ENCODE measurements around the gene PI4K2B.

PI4K2B gene

GRCh38 chr4:25299476-25300203 lies 65.8 kb downstream of the PI4K2B start:
- no peak overlapping the region for H2AFZ ChIP-seq (ENCODE audit: low read length)
- H3K36me3 ChIP-seq (ENCODE audit: insufficient read depth, low read length), result no peaks in the 10 kb centered on the region
- no peaks in the 10 kb centered on the region for H3K79me2 ChIP-seq (ENCODE audit: insufficient read depth, low read length)
- no peaks in the 10 kb centered on the region for H3K9me3 ChIP-seq (ENCODE audit: insufficient read depth, low read depth, low read length)
- no peak overlapping the region for H3K4me3 ChIP-seq (ENCODE audit: low read length, poor library complexity, severe bottlenecking)
- no peak overlapping the region for H3K9ac ChIP-seq (ENCODE audit: low read depth, low read length, poor library complexity, severe bottlenecking)
- no peaks in the 10 kb centered on the region for H3K9me2 ChIP-seq (replicated peaks; ENCODE audit: low read depth, low read length)
- no peaks in the 10 kb centered on the region for H4K20me1 ChIP-seq (ENCODE audit: insufficient read depth, low read length, poor library complexity, severe bottlenecking)
- no peaks in the 10 kb centered on the region for H3K27me3 ChIP-seq (ENCODE audit: insufficient read depth, low read length, poor library complexity, severe bottlenecking)
- no peaks in the 10 kb centered on the region for H3F3A ChIP-seq (ENCODE audit: low read depth)
- no peaks in the 10 kb centered on the region for H3K4me1 ChIP-seq (ENCODE audit: insufficient read depth, low read length, poor library complexity, severe bottlenecking)
- no peak for TF ChIP-seq EZH2phosphoT487 (IDR thresholded peaks at IDR 0.05; ENCODE audit: borderline replicate concordance)
- TF ChIP-seq, protein P1, sequence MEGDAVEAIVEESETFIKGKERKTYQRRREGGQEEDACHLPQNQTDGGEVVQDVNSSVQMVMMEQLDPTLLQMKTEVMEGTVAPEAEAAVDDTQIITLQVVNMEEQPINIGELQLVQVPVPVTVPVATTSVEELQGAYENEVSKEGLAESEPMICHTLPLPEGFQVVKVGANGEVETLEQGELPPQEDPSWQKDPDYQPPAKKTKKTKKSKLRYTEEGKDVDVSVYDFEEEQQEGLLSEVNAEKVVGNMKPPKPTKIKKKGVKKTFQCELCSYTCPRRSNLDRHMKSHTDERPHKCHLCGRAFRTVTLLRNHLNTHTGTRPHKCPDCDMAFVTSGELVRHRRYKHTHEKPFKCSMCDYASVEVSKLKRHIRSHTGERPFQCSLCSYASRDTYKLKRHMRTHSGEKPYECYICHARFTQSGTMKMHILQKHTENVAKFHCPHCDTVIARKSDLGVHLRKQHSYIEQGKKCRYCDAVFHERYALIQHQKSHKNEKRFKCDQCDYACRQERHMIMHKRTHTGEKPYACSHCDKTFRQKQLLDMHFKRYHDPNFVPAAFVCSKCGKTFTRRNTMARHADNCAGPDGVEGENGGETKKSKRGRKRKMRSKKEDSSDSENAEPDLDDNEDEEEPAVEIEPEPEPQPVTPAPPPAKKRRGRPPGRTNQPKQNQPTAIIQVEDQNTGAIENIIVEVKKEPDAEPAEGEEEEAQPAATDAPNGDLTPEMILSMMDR (conservative IDR thresholded peaks at IDR 0.05; ENCODE audit: low read length), result no peak
- H3K4me2 ChIP-seq (ENCODE audit: low read depth, low read length, poor library complexity, severe bottlenecking), result no peak overlapping the region

- H3K79me2 ChIP-seq (ENCODE audit: insufficient read depth, low read length), result no peaks in the 10 kb centered on the region
- H3K9ac ChIP-seq (ENCODE audit: low read depth, low read length, poor library complexity, severe bottlenecking), result no peak overlapping the region
- H3F3A ChIP-seq (ENCODE audit: low read depth), result no peaks in the 10 kb centered on the region
- no peaks in the 10 kb centered on the region for H4K20me1 ChIP-seq (ENCODE audit: insufficient read depth, low read length, poor library complexity, severe bottlenecking)
- no peaks in the 10 kb centered on the region for H3K36me3 ChIP-seq (ENCODE audit: insufficient read depth, low read length)
- H2AFZ ChIP-seq (ENCODE audit: low read length), result no peak overlapping the region
- TF ChIP-seq EZH2phosphoT487 (IDR thresholded peaks at IDR 0.05; ENCODE audit: borderline replicate concordance), result no peak
- TF ChIP-seq, protein P1 (conservative IDR thresholded peaks at IDR 0.05; ENCODE audit: low read length), result no peak
- no peaks in the 10 kb centered on the region for H3K9me3 ChIP-seq (ENCODE audit: insufficient read depth, low read depth, low read length)
- no peaks in the 10 kb centered on the region for H3K4me1 ChIP-seq (ENCODE audit: insufficient read depth, low read length, poor library complexity, severe bottlenecking)
- no peaks in the 10 kb centered on the region for H3K9me2 ChIP-seq (replicated peaks; ENCODE audit: low read depth, low read length)
- no peaks in the 10 kb centered on the region for H3K27me3 ChIP-seq (ENCODE audit: insufficient read depth, low read length, poor library complexity, severe bottlenecking)
- no peak overlapping the region for H3K4me3 ChIP-seq (ENCODE audit: low read length, poor library complexity, severe bottlenecking)
- H3K4me2 ChIP-seq (ENCODE audit: low read depth, low read length, poor library complexity, severe bottlenecking), result no peak overlapping the region
These were observed 67.6 kb downstream of the PI4K2B start for GRCh38 chr4:25301471-25301870.

DNA sequence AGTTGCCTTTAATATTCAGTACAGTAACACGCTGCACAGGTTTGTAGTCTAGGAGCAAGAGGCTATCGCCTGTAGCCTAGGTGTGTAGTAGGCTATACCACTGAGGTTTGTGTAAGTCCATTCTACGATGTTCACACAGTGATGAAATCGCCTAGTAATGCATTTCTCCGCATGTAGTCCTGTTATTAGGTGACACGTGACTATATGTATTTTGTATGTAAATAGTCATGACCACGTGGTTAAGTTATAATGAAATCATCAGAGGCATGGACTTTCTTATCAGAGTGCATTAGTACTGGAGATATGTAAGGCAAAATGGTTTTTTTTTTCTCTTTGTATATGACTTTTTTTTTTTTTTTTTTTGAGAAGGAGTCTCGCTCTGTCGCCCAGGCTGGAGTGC lies 68.8 kb downstream of the PI4K2B start:
- TF ChIP-seq, protein P1 (conservative IDR thresholded peaks at IDR 0.05; ENCODE audit: low read length), result no peak
- no peak for TF ChIP-seq EZH2phosphoT487 (IDR thresholded peaks at IDR 0.05; ENCODE audit: borderline replicate concordance)
- H3K36me3 ChIP-seq (ENCODE audit: insufficient read depth, low read length), result no peaks in the 10 kb centered on the region
- no peaks in the 10 kb centered on the region for H3K79me2 ChIP-seq (ENCODE audit: insufficient read depth, low read length)
- H4K20me1 ChIP-seq (ENCODE audit: insufficient read depth, low read length, poor library complexity, severe bottlenecking), result no peaks in the 10 kb centered on the region
- H3K9ac ChIP-seq (ENCODE audit: low read depth, low read length, poor library complexity, severe bottlenecking), result no peak overlapping the region
- H3K4me1 ChIP-seq (ENCODE audit: insufficient read depth, low read length, poor library complexity, severe bottlenecking), result no peaks in the 10 kb centered on the region
- no peak overlapping the region for H3K4me2 ChIP-seq (ENCODE audit: low read depth, low read length, poor library complexity, severe bottlenecking)
- no peak overlapping the region for H2AFZ ChIP-seq (ENCODE audit: low read length)
- no peaks in the 10 kb centered on the region for H3K9me2 ChIP-seq (replicated peaks; ENCODE audit: low read depth, low read length)
- H3K9me3 ChIP-seq (ENCODE audit: insufficient read depth, low read depth, low read length), result no peaks in the 10 kb centered on the region
- H3F3A ChIP-seq (ENCODE audit: low read depth), result no peaks in the 10 kb centered on the region
- no peaks in the 10 kb centered on the region for H3K27me3 ChIP-seq (ENCODE audit: insufficient read depth, low read length, poor library complexity, severe bottlenecking)
- no peak overlapping the region for H3K4me3 ChIP-seq (ENCODE audit: low read length, poor library complexity, severe bottlenecking)

Measured in Loucy (cell line).